A673 (cell line): ENCODE results near the gene MEG3.

Source experiments
- CTCF ChIP-seq: fragments of 300-800, 200-600 bp; sonication (generic); conservative IDR thresholded peaks from 2 replicates; pipeline ENCODE4 v1.5.1; 2017; ENCODE audit warnings: low read depth, mild to moderate bottlenecking, antibody characterized with exemption, low read length, moderate library complexity, mixed read lengths
- EZH2 ChIP-seq: fragments of 200-600 bp; sonication (generic); IDR thresholded peaks from 2 replicates; pipeline ENCODE4 v1.6.1; 2017; ENCODE audit warnings: borderline replicate concordance, low read depth, mild to moderate bottlenecking, mixed read lengths, antibody characterized with exemption, low read length; ENCODE audit not compliant: poor library complexity, severe bottlenecking

- TF ChIP-seq CTCF (no peak), EZH2 (no peak)
Observed at GRCh38 chr14:100874411-100875091, 48.6 kb downstream of the MEG3 start.
